Activated T-helper 1 cell treated with Interleukin-2 at 50 U/mL for 16 hours (primary cell): ENCODE results near the gene ANO1.

Experiments used
- DNase-seq: peaks from one replicate; pipeline ENCODE4 v3.0.0-alpha.2; 2020; ENCODE audit warnings: low read depth

Gene ANO1

DNA sequence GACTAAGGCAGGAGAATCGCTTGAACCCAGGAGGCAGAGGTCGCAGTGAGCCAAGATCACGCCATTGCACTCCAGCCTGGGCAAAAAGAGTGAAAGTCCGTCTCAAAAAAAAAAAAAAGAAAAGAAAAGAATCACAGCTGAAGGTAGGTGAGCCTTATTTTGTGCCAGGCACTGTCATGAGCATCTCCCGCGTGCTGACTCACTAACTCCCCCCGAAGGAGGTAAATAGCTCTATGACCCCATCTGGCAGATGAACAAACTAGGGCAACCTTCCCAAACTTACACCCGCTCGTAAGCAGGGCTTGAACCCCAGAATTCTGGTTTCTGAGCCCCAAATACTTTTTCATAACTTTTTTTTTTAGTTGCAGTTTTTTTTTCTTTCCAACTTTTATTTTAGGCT, 60.3 kb downstream of the ANO1 start:
- no peak for DNase-seq

DNA sequence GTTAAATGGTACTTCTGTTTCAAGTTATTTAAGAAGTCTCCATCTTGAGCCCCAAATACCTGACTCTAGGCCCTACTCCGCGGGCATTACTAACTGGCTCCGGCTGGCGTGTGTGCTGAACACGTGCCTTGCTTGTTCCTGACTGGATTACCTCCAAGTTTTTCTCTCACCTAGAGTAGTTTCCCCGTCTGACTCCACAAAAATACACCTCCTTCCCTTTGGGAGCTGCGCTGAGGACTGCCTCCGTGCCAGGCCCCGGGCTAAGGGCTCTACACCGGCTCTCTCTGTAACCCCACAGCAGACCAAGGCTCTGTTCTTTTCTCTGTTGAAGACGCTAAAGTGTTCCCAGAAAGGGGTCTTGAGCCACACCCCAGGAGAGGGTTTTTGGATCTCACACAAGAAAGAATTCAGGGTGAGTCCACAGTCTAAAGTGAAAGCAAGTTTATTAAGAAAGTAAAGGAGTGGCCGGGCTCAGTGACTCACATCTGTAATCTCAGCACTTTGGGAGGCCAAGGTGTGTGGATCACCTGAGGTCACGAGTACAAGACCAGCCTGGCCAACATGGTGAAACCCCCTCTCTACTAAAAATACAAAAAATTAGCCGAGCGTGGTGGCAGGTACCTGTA, 61.8 kb downstream of the ANO1 start:
- DNase-seq, result no peak

DNA sequence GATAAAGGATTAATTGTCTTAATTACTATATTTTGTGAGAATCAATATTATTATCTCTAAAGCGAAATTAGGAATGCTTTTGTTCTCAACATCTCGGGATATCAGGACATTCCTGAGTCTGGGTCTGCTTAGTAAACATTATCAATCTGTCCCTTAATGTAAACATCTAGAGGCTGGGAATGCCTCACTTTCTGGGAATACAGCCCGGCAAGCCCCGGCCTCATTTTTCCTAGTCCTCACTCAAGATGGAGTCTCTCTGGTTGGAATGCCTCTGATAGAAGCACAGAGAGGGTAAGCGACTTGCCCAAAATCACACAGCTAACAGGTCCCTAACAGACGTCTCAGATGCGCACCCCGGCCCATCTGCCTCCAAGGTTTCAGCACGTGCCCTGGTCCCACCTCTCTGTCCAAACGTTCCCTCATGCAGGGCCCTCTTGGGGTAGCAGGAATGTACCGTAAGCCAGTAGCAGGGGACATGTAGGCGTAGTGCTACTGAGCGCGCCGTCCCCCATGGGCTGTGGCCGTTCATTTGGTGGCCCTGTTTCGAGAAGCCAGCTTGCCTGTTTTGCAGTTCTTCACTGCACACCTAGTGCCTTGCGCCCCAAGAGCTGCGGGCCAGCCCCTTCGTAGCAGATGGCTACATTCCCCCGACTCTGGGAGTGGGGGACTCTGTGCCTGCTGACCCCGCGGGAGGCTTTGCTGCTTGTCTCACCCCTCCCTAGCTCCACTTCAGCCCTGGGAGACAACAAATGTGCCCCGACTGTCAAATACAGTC, 62.8 kb downstream of the ANO1 start:
- DNase-seq, result no peak

DNA sequence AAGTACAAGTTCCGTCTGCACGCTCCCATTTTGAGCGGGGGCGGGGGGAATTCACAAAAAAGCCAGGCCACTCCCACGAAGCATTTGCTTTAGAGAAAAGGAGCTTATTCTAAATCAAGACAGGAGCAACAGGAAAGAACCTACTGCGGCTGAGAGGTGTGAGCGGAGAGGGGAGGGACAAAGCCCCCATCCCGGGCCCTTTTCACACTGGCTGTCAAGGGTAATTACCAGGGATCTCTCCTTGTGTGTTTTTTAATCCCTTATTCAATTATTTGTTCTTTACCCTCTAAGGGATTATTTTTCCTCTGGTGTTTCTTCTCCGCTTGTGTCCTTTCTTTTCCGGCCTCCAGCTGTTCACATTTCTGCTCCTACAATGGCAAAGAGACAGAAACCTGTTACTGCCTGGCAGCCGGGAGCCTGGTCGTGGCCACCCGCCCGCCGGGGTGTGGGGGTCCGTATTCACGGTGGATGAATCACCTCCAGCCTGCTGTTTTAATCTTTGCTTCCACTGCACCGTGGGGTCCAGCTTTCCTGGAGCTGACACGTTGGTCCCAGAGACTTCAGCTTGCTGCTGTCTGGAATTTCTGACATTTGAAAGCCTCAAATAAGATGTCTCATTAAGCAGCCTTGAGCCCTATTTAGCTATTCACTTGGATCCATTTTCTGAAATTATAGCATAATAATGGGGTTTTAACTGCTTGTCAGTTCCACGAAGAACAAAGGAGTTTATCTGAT, 63.5 kb downstream of the ANO1 start:
- no peak for DNase-seq

DNA sequence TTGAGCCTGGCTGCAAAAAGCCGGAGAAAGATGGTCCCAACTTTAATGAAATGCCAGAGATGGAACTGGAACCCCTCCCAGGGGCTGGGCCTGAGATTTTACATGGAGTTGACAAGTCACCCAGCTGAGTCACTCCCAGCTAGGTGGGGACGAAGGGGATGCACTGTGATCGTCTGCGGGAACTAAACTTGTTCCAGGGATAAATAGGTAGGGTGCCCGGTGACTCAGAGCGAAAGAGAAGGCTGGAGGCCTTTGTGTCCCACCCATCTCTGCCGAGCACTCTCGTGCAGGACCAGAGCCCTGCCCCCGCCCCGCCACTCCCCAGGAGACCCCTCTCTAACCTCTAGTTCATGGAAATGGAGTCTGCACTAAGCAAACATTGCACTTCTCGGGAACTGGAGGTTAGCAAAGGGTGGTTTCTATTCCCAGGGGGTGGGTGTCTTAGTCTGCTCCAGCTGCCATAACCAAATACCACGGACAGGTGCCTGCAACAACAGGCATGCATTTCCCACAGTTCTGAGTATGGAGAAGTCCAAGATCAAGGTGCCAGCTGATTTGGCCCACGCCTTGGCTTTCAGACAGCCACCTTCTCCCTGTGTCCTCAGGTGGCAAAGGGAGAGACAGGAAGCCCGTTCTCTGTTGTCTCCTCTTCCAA, 64.2 kb downstream of the ANO1 start:
- no peak for DNase-seq

DNA sequence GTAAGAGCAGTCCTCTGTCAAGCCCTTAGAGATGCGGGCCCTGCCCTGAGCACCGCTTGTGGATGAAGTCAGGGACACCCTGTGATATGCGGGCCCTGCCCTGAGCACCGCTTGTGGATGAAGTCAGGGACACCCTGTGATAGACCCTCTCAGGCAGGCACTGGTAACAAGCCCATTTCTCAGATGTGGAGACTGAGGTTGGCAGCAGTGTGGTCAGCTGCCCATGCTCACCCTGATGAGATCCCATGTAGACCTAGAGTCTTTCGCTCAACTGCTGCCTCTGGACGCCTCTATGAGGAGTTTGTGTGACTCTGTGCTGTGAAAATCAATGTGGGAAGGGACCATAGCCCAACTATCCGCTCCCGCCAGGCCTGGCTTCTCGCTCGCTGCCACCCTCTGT, 66.1 kb downstream of the ANO1 start:
- no peak for DNase-seq

DNA sequence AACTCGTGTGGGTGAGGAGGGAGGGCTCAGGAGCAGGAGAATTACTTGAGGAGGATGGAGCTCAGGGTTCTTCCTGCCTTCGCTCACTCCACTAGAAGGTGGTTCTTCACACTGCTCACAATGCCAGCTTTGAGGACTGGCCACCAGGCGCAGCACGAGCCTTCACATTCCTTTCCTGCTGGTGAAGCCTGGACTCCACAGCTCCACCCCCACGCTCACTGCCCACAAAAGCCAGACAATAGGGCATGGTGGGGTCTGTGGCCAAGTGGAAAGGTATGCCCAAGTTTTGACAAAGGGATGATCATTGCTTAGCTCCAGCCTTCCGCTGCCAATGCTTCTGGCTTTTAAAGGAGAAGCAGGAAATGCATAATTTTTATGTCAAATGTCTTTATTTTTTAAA, 67.0 kb downstream of the ANO1 start:
- no peak for DNase-seq

DNA sequence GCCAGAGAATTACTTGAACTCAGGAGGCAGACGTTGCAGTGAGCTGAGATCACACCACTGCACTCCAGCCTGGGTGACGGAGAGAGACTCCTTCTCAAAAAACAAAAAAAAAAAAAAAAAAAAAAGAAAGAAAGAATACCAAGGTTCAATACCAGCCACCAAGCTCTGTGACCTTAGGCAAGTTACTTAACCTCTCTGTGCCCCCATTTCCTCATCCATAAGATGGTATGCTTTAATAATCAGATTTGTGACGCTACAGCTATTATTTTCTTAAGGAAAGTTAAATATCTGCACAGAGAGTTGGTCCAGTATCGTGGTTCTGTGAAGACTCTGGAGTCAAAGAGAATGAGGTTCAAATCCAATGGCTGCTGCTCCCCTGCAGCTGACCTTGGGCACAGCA, 67.7 kb downstream of the ANO1 start:
- no peak for DNase-seq

DNA sequence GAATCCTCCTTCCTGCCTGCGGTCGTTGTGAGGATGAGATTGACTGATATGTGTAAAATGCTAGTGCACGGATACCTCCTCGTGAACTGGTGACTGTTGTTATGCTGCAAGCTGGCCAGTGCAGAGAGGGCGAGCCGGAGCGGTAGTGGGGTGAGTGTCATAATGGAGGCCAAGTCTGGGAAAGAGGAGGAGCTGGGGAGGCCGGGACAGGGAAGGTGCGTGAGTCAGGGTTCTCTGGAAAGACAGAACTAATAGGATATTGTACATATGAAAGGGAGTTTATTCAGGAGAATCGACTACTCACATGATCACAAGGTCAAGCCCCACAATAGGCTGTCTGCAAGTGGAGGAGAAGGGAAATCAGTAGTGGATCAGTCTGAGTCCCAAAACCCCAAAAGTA, 68.2 kb downstream of the ANO1 start:
- DNase-seq, result no peak

DNA sequence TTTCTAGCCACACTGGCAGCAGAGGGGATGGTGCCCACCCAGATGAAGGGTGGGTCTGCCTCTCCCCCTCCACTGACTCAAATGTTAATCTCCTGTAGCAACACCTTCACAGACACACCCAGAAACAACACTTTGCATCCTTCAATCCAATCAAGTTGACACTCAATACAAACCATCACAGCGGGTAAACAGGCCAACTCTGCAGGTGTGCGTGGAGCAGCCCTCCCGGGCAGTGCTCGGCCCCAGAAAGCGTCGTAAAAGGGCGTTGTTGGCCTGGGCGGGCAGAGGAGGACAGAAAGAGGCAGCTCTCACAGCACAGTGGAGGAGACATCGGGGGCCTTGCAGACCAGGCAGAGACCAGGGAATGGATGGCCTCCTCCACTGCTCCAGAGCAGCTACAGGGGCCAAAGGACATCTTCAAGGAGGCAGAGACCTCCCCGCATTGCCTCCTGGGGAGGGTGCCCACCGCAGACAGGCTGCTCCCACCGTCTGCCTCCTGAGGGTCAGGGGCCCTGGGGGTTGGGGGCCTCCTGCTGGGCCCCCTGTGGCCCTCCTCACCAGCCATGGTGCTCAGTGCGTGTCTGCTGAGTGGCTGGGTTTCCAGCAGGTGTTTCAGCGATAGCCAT, 68.9 kb downstream of the ANO1 start:
- DNase-seq, result no peak

DNA sequence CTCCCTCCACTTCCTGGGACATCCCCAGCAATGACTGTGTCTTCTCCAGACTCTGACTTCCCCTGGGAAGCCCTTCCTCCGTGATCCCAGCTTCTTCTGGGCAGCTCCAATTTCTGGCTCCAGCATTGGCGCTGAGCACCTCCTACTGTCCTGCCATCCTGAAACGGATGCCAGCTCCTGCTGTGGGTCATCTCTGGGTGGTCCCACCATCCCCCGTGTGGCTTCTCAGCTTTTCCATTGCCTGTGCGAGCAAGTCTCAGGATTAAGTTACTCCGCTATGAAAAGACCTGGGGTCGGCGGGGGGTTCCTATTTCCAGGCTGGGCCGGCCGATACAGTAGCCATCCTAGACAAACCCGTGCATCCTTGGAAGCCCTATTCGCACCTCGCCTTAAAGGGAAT, 69.6 kb downstream of the ANO1 start:
- no peak for DNase-seq

DNA sequence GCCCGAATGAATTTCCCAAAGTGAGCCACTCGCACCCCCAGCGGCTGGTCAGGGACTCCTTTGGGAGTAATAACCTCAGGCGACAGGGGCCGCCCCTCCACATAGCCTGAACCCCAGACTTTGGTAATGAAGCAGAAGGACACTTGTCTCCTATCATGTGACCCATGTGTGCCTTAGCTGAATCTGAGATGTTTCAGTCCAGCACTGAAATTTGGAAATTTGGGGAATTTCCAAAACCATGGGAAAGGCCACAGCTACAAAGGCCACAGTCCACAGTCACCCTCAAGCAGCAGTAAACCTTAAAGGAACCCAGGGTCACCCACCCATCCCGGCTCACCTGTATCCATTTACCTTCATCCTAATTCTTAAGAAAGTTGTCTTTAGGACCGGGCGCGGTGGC, 73.6 kb downstream of the ANO1 start:
- no peak for DNase-seq

DNA sequence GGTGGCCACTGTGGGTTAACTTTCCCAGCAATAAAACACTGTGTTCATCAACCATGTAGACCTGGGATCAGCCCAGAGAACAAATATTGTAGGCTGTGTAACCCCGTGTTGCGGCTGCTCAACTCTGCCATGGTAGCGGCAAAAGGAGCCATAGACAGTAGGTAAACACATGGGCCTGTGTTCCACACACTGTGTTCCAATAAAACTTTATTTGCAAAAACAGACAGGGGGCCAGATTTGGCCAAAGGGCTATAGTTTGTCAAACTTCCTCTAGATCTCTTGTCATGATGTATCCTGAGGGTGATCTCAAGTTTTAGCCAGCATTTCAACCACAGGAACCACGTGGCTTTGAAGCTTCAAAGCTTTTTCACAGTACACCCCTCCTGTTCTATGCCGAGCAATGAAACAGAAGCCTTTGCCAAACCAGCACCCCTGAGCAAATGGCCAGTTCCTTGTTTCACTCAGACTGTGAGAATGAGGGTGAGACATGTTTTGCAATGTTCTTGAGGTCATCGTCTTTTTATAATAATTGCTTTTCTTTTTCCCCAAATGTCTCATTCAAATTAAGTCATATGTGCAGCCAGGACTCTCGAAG, 75.1 kb downstream of the ANO1 start:
- DNase-seq, result no peak

DNA sequence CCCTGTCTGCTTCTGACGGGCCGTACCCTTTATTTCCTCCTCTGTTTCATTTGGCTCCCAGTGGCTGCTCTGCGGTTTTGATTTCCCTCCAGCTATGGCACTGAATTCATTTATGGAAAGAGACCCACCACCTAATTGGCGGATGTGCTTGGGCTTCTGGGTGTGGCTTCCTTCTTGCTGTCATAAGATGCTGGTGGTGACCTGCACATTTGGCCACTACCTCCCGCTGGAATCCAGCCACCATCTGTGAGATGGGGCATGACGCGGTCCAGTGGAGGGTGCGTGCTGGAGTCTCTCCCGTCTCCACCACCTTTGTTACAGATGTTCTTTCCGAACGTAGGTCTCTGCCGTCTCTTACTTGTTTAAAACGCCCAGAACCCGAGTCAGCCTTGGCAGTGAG, 77.3 kb downstream of the ANO1 start:
- DNase-seq, result no peak

DNA sequence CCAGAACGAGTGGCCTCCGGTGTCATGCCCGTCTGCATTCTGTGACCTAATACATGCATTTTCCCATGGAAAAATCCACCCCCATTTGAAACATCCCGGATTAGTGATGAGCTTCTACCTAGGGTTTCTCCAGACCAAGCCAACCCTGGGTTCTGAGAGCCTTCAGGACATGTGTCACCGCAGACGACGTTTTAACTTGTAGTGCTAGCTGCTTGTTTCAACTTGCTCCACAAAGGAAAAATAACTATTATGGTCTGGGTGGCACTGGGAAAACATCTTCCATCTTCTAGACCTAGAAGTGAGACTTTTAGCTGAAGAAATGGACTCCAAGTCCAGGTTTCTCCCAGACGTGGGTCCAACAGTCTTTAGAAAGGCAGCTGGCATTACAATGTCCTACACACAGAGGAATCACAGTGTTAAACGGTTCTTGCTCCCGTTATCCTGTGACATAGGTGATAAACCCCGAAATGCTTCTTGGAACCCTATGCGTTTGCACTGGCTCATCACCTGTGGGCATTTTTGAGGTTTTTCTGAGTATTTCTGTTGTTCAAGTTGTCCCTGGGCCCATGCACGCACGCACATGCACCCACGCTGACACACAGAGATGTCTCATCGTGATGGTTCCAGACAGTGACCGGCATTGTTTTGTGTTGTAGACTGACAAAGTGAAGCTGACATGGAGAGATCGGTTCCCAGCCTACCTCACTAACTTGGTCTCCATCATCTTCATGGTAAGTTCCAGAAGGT, 78.3 kb downstream of the ANO1 start:
- no peak for DNase-seq

DNA sequence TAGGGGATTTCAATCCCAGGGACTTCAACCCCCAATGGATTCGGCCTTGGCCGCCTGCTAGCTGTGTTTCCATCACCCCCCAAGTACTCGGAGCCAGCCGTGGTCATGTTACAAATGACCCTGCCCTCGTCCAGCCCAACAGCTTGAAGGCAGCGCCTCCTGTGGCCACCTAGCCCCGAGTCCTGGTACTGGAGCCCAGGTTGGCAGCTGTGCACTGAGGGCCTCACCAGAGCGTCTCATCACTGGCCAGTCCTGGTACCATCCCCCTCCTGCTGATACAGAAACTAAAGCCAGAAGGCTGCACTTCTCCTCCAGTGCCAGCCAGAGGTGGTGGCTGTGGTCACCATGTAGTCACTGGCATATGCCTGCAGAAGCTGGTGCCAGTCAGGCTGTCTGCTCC, 80.1 kb downstream of the ANO1 start:
- no peak for DNase-seq

DNA sequence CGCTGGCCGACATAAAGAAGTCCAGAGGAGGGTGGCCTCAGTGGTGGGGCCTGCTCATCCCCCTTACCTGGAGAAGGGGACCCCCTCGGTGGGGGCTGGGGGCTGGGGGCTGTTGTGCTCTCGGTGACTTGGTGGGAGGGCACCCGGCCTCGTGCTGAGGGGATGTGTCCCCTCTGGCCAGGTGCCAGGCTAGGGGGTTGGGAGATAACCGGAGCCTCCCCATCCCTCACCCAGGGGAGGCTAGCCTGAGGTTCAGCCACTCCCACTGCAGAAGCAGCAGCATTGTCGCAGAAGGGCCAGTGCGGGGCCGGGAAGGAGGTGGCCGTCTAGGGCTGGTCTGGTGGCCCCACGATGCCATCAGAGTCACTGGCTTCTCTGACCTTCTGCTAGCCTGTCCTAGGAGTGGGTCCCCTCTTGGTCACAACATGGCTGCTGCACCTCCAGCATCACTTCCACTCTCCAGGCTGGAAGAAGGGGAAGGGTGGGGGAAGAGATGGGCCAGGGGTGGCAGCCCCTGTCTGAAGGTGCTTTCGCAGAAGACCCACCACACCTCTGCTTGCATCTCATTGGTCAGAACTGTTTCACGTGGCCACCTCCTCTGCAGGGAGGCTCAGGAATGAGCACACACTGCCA, 80.8 kb downstream of the ANO1 start:
- no peak for DNase-seq

DNA sequence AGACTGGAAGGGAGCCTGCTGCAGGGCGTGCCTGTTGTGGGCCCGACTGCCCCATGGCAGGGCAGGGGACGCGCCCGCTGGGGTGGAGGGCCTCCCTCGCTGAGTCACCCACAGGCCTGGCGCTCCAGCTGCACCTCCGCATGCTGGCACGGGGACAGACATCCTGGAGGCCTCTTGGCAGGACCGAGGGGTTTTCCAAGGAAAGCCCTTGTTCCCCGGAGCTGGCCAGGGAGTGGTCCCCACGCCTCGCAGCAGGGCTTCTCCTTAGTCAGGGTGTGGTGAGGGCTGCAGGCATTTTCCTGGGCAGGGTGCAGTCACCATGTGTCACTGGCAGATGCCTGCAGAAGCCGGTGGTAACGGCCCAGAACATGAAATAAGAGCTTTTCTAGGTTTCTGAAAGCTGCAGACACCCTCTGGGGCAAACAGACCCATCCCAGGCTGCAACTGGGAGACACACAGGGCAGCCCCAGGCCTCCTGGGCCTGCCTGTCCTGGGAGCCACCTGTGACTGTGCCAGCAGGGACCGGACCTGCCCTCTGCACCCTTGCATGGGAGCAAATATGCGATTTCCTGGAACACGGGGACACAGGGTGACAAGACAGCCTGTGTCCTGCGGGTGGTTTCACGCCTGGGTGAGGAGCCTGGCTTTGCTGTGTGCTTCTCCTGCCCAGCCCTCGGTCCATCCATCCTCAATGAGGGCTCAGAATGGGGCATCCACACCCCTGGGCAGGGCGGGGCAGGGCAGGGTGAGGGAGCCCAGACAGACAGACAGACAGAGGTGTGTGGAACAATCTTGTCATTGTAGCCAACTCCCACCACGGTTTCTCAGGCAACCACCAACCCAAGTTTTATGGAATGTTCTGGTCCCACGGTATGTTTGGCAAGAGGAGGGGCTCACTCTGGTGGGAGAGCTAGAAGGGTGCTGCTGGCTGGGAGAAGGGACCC, 81.8 kb downstream of the ANO1 start:
- no peak for DNase-seq

DNA sequence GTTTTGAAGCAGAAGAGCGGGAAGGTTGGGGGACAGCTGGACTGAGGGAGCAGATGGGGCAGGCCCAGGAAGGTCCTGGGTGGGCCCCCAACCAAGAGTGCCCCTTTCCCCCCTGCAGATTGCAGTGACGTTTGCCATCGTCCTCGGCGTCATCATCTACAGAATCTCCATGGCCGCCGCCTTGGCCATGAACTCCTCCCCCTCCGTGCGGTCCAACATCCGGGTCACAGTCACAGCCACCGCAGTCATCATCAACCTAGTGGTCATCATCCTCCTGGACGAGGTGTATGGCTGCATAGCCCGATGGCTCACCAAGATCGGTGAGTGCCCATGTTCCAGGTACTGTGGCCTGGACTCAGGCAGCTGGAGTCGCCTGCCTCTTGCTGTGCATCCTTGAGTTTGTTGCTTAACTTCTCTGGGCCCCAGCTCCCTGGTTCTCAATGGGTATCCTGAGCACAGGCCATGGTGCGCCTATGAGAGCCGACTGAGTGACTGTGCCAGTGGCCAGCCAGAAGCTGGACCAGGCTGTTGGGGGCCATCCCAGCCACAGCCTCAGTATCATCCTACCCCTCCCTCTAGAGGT, 83.0 kb downstream of the ANO1 start:
- DNase-seq, result no peak
